Fibroblast of villous mesenchyme (primary cell): Measurements from ENCODE around the gene PIEZO2. TPM values are rescaled to one million over a fixed set of nuclear protein-coding genes. Genes with fewer than 3 reads are reported as not detected.

Experiments used
- DNase-seq: peaks from one replicate; pipeline ENCODE4 v3.0.0-alpha.2; 2010; ENCODE audit warnings: low read depth
- H3K4me3 ChIP-seq: 2 replicates; pipeline ENCODE4 v1.5.1; 2011; ENCODE audit warnings: low read depth, mild to moderate bottlenecking, low read length
- total RNA-seq: library from RNA; depleted of rRNA; stranded (reverse); fragments of >200 nt; gene quantifications from 2 replicates; pipeline ENCODE4 v1.2.3, GENCODE V29; 2012
- TF ChIP-seq, protein P1 (sequence below): IDR thresholded peaks from 2 replicates; pipeline ENCODE4 v1.5.1; 2012; ENCODE audit warnings: low read depth, mild to moderate bottlenecking, low read length; ENCODE audit not compliant: insufficient read depth

The PIEZO2 gene
- total RNA-seq, 1 donor = 1.7 TPM

DNA sequence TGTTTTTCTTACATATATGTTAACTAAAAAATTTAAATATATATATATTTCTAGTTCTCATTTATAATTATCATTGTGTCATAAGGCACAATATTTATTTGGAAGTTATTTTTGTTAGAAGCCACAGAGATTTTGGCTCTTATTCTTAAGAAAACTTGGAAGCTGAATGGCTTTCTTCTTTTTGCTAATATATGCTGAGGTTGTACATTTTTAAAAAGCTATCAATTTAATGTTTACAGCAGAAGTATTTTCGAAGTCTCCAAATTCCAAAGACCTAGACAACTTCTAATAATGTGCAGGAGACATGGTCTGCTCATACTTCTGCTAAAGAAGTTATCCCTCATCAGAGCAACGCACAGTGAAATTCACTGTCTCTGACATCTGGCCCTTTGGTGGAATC is 3.7 kb upstream of the PIEZO2 start:
- TF ChIP-seq, protein P1, sequence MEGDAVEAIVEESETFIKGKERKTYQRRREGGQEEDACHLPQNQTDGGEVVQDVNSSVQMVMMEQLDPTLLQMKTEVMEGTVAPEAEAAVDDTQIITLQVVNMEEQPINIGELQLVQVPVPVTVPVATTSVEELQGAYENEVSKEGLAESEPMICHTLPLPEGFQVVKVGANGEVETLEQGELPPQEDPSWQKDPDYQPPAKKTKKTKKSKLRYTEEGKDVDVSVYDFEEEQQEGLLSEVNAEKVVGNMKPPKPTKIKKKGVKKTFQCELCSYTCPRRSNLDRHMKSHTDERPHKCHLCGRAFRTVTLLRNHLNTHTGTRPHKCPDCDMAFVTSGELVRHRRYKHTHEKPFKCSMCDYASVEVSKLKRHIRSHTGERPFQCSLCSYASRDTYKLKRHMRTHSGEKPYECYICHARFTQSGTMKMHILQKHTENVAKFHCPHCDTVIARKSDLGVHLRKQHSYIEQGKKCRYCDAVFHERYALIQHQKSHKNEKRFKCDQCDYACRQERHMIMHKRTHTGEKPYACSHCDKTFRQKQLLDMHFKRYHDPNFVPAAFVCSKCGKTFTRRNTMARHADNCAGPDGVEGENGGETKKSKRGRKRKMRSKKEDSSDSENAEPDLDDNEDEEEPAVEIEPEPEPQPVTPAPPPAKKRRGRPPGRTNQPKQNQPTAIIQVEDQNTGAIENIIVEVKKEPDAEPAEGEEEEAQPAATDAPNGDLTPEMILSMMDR = no peak
- no peak for DNase-seq
- no peak overlapping the region for H3K4me3 ChIP-seq

DNA sequence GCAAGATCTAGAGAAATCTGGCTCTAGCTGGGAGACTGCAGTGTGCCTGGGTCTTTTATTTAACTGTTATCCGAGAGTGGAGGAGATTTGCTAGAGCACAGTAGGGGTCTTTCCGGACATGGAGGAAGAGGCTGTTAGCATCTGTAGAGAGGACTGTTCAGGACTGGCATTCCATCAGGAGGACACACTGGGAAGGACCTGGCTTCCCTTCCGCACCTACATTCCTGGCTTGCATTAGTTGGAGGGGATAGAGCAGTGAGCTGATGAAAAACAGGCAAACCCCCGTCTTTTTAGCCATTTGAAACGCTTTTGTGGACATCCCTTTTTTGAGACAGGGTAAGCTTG is 874 bp upstream of the PIEZO2 start:
- DNase-seq = no peak
- no peak overlapping the region for H3K4me3 ChIP-seq
- TF ChIP-seq, protein P1 = no peak

DNA sequence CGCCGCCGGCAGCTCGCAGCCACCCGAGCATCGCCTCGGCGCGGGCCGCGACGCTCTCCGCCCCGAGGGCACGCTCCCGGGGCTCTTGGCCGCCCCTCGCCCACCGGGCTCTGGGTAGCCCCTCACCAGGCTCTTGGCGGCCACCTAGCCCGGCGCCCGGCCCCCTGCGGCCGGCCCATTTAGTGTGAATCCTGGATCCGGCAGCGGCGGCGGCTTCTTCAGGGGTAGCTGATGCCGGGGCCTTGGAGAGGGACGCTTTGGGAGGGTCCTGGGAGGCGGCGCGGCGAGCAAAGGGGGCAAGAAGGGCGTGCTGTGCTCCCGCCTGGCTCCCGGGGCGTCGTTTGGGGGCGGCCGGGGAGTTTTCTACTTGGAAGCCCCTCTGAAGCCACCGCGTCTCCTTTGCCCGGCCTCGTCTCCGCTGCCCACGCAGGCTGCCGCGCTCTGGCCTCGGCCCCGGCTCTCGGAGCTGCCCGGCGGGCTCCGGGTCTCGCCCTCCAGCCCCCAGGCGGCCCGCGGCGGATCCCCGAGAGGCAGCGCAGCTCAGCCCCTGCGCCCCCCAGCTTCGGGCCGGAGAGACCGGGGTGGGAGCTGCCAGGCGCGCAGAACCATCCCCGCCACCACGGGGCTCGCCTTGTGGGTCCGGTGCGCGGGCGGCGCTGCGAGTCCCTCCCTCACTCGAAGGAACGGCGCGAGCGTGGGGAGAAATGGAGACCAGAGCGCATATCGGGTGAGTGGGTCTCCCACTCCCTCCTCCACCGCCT is 509 bp downstream of the PIEZO2 start:
- peak; percentile 17 for DNase-seq
- peak overlapping the region; percentile 71 for H3K4me3 ChIP-seq
- TF ChIP-seq, protein P1 = no peak

DNA sequence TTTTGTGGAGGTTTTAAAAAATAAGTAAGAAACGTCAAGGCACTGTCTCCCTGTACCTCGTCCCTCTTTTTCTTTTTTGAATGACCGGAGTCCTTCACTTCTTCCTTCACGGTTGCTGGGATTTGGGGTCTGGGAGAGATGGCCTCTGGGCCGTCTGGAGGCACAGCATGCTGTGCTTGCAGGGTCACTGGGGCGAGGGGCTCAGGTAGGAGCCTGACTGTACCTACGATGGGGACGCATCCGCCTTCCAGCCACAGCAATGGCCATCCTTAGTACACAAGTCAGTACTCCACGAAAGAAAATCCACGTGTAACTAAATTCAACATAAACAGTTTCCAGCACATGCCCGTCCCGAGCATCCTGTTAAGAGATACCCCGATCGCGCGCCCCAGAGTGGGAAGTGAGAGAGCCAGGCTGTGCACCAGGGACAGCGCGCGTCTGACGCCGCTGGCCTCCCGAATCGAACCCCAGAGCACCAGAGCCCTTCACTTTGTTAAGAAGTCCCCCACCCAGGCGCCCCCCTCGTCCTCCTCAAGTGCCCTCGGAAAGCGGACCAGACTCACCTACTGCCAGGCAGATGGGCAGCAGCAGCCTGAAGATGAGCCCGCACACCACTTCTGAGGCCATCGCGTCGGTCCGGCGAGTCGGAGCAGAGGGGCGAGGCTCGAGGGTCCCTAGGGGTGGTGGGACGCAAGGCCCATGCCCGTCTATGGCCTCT is 1.2 kb downstream of the PIEZO2 start:
- H3K4me3 ChIP-seq = peak overlapping the region; percentile 71
- TF ChIP-seq, protein P1 = no peak
- DNase-seq = peak; percentile 20

DNA sequence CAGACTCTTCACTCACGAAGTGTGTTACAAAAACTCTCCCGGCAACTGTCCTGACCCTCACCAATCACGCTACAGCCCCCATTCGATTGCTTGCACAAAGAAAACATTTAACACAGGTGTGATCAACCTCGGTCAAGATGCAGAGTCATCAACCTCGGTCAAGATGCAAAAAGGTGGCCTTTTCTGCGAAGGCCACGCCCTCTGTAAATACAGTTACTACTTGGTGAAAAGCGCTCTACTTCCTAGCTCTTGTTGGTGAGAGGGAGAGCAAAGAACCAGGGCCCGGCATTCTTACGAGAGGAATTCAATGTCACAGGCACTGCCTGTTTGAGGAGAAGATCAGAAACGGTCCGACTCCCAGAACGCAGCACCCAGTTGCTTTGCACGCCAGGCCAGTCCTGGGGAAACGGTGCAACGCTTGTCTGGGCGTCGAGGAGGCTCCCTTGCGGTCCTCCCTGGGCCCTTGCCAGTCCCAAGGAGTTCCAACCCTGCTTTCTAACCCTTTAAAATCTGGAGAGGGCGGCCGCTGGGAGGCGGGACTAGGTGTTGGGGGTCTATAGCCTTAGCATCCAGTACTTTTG is 1.9 kb downstream of the PIEZO2 start:
- H3K4me3 ChIP-seq = peak overlapping the region; percentile 71
- DNase-seq = peak; percentile 18
- TF ChIP-seq, protein P1 = no peak

DNA sequence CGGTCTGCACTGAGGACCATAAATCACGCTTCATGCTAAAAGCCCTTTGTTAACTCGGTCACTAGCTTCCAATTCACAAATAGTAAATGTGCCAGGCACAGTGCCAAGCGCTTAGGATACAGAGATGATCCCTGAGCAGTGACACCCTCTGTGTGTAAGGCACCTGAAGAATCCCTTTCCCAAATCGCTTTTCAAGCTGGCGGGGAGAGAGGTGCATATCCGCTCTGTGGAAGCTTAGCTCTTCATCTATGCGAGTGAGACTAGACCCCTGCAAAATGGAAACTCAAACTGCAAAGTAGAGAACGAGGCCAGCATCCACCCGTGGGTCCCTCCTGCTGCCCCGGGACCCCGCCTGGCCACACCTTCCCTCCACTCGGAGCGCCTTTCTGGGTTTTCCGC is 2.4 kb downstream of the PIEZO2 start:
- TF ChIP-seq, protein P1 = no peak
- peak overlapping the region; percentile 71 for H3K4me3 ChIP-seq
- no peak for DNase-seq
